GM21515 (cell line): ENCODE measurements around the gene MROH9.

Experiments used
- ATAC-seq: cut with Tn5 transposase; IDR thresholded peaks from one replicate; pipeline ENCODE4 v1.9.1; 2021; ENCODE audit not compliant: unreplicated experiment

Gene MROH9

GRCh38 chr1:171081314-171081753 lies 146.0 kb downstream of the MROH9 start:
- ATAC-seq = no peak

- ATAC-seq = no peak
These were observed 146.4 kb downstream of the MROH9 start for GRCh38 chr1:171081763-171082201.

DNA sequence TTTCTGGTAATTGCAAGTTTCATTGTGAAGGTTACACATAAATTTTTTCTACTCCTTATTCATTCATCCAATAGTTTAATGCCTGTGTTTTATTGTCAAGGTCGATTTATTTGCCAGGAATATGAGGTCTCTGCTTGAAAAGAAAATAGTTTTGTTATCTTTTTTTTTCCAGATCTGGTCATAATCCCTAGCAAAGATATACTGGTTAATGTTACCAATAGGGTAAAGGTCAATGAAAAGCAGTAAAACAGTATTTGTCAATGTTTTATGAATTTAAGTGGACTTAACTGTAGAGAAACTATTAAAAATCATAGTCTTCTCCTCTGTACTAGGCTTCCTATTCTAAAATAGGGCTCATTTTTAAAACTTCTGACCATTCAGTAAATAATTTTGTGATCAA lies 147.3 kb downstream of the MROH9 start:
- ATAC-seq = no peak

DNA sequence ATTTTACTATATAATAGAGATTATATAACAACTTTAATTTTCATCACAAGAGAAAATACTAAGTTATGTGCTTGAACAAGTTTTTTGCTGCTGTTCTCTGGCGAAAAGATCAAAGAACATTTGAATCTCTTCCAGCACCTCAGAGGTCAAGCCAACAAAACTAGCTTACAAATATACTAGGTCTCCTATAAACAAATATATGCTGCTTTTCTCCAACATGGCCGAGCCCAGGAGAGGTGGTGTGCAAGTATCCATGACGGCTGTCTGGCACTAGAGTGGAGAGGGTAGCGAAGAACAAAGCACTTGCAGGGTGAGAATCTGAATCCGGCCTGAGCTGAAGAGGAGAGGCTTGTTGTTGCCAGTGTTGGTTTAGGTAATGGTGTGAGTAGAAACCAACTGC lies 147.9 kb downstream of the MROH9 start:
- ATAC-seq = no peak

DNA sequence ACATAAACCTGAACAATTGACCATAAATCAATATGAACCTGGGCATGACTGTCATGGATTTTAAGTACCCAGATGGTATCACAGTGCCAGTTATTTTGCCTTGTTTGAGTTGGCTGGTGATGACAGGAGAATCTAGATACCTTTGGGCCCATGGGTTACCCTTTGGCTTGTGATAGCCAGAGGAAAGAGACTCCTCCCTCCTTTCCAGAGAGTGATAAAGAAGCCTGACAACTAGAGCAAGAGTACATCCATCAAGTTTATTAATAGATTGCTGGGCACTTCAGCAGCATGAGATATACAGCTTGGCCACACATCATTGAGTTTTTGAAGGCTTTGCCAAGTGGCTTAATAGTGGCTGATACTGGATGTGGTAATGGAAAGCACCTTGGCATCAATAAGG lies 148.8 kb downstream of the MROH9 start:
- no peak for ATAC-seq

DNA sequence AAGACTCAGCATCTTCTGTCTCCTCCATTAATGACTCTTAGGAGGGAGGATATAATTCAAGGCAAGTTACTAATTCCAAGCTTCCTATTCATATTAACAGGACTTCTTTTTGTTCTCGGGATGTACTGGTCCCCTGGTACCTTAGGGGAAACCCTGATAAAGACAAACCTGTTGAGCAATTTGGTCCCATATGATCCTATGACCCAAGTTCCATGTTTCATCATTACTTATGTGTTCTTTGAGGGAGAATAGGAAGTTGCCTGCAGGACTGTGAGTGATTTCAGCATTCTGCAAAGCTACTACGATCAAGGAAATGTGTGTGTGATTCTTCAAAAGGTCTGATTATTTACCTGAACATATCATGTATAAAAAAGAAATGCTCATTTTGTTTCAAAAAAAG lies 149.5 kb downstream of the MROH9 start:
- no peak for ATAC-seq

- ATAC-seq = no peak
These were observed 152.6 kb downstream of the MROH9 start for GRCh38 chr1:171087896-171088295.

DNA sequence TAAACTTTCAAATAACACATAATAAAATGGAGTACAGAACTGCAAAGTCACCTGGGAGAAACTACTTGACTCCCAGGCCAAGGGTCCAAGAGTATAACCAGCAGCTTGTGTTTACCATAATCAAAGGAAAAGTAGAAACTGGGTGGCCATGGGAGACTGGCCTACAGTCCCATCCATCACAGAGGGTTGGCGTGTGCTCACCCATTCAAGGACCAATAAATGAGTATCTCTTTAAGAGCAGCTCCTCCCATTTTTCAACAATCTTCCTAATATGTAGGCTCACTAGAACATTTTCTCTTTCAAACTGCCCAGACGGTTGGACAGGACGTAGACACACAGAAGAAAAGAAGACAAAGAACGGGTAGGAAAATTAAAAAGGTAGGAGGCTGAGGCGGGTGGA lies 155.3 kb downstream of the MROH9 start, which contains the start of gene FMO3:
Gene FMO3 (plus strand): TSS at position 302 of the 400 bp plus-strand sequence. CDS start 1,754 bp downstream, outside the sequence.
- ATAC-seq = no peak

DNA sequence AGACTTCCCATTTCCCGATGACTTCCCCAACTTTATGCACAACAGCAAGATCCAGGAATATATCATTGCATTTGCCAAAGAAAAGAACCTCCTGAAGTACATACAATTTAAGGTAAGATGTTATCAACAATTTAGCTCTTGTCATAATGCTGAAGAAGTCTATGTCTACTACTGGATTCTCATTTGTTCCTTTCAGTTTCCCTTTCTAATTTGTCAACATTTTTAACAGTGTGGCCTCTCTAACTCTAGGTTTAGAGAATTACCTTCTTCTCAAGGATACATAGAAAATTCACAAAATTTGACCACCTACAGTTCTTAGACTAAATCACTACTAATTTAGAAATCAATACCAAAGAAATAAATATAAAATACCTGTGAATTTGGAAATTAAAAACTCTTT lies 168.5 kb downstream of the MROH9 start:
- ATAC-seq = no peak

- ATAC-seq = no peak
These were observed 172.1 kb downstream of the MROH9 start for GRCh38 chr1:171107262-171107940.

GRCh38 chr1:171107969-171108368 lies 172.6 kb downstream of the MROH9 start:
- no peak for ATAC-seq

- no peak for ATAC-seq
These were observed 174.6 kb downstream of the MROH9 start for GRCh38 chr1:171109966-171110365.

DNA sequence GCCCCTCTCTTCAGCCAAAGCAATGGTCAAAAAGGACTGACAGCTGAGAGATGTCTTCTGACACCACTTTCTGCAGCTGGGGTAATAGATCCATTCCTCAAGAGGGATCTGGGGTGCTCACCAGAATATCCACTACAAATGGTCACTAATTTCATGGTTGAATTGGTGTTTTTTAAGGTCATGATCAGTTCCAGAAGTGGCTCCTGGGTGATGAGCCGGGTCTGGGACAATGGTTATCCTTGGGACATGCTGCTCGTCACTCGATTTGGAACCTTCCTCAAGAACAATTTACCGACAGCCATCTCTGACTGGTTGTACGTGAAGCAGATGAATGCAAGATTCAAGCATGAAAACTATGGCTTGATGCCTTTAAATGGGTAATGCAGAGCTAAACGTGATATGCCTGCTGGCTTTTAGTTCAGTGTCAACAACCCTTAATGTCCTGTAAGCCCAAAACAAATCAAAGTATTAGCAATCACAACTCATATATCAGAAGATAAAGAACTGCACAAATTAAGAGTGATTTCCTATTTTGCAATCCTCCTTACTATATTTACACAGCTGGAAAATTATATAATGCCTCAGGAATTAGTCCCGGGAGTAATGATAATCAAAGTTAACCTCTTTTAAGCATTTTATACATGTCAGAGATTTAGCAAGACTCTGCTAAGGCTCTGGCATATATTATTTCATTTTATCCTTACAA lies 175.4 kb downstream of the MROH9 start:
- no peak for ATAC-seq

DNA sequence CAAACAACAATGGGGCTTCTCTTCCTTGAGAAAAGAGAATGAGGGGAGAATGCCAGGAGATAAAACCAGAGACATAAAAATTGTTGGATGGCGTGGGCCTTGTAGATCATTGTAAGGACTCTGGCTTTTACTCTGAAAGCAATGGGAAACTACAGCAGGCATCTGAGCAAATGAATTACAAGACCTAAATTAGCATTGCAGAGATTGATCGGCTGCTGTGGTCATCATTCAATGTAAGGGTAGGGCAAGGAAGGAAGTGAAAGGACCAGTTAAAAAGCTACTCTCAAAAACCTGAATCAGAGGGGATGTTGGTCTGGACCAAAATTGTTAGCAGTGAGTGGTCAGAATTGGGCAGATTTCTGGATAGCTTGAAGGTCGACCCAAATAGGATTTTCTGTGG lies 176.8 kb downstream of the MROH9 start:
- no peak for ATAC-seq

- ATAC-seq = no peak
These were observed 178.0 kb downstream of the MROH9 start for GRCh38 chr1:171113382-171113781.
